HG02642 (cell line): ENCODE results near the gene STXBP2.

Experiments
- ATAC-seq: cut with Tn5 transposase; IDR thresholded peaks from one replicate; pipeline ENCODE4 v1.9.1; 2021; ENCODE audit warnings: mild to moderate bottlenecking; ENCODE audit not compliant: unreplicated experiment, poor library complexity

STXBP2 gene

DNA sequence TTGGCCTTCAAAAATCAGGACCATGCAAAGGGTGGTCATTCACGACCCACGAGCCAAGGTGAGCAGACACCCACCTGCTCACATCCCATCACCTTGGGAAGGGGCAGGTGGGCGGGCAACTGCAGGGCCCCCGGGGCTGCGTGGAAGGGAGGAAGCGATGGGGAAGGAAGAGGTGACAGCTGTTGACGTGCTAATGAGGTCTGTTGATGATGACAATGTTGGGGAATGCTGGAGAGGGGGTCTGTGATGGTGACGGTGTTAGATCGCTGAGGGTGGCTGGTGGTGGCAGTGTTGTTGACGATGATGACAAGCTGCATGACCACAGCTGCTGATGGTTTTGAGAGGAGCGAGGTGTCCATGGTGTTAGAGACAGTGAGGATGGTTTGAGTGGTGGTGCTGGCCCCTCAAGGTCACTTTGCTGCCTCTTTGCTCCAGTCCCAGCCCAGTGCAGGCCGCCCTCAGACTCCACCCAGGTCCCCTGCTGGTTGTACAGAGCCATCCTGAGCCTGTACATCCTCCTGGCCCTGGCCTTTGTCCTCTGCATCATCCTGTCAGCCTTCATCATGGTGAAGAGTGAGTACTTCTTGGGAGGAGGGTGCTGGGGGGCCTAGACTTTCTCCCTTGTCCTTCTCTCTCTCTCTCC, 40.9 kb downstream of the STXBP2 start:
- no peak for ATAC-seq

DNA sequence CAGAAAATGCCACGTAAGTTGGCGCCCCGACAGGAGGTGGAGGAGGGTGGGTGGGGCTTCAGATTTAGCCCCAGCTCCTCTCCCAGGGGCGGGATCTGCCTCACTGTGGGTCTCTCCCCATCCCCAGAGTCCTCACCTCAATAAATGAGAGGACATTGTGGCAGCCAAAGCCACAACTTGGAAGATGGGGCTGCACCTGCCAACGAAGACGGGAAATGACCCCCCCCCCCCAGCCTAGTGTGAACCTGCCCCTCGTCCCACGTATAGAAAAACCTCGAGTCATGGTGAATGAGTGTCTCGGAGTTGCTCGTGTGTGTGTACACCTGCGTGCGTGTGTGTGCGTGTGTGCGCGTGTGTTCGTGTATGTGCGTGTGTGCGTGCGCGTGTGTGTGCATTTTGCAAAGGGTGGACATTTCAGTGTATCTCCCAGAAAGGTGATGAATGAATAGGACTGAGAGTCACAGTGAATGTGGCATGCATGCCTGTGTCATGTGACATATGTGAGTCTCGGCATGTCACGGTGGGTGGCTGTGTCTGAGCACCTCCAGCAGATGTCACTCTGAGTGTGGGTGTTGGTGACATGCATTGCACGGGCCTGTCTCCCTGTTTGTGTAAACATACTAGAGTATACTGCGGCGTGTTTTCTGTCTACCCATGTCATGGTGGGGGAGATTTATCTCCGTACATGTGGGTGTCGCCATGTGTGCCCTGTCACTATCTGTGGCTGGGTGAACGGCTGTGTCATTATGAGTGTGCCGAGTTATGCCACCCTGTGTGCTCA, 42.3 kb downstream of the STXBP2 start:
- ATAC-seq, result no peak

DNA sequence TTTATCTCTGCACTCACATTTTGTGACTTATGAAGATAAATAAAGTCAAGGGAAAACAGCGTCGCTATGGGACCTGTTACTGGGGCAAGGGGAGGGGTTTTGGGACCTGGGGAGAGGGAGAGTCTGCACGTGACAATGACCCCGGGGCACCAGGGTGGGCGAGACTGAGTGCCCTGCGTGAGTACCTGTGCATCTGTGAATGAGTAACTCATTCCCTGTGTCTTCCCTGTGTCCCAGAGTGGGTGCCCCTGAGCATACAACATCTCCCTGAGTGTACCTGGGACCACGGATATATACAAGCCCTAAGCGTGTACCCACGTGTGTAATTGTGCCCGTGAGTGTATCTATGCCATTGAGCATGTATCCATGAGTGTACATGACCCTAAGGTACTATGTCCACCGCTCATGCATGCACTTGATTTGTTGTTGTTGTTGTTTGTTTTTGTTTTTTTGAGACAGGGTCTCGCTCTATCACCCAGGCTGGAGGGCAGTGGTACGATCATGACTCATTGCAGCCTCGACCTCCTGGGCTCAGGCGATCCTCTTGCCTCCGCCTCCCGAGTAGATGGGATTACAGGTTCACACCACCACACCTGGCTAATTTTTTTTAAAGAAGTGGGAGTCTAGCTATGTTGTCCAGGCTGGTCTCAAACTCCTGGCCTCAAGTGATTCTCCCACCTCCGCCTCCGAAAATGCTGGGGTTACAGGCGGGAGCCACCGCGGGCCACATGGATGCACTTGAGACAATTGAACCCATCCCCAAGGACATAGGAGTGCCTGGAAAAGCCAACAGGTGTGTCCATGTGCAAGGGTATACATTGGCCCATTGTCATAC, 43.1 kb downstream of the STXBP2 start:
- no peak for ATAC-seq

DNA sequence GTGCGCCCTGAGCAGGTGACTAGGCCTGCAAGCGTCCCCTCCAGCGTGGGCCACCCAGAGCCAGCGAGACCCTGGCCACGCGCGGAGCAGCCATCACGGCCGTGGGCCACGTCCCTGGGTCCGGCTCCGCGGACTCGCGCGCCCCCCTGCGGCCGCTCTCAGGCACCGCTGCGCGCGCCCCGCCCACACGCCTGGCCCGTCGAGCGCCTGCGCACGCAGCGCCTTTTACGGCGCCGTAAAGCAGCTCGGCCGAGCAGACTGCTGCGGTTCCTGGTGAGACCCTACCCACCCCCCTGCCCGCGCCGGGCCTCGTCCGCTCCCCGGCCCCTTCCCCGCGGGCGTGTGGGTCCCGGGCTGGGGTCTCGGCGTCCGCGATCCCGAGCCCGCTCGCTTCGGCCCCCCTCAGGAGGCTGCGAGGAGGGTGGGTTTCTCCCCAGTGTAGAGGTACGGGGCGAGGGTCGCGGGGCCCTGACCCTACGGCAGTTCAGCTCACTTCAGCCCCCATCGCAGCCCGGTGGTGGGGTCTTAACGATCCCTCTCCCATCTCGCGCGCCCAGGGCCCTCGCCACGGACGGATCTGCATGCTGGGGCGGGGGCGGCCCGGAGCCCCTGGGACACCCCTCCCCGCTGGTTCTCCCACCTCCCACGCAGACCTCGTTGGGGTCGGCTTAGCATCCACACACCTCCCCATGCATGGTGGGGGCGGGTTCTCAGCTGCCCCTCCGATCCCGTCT, 43.9 kb downstream of the STXBP2 start, which contains the start of gene TRAPPC5:
Gene TRAPPC5, plus strand, starts transcription at position 228 of the 734 bp plus-strand sequence. CDS start 1,421 bp downstream, outside the sequence.
- peak; percentile 69 for ATAC-seq

DNA sequence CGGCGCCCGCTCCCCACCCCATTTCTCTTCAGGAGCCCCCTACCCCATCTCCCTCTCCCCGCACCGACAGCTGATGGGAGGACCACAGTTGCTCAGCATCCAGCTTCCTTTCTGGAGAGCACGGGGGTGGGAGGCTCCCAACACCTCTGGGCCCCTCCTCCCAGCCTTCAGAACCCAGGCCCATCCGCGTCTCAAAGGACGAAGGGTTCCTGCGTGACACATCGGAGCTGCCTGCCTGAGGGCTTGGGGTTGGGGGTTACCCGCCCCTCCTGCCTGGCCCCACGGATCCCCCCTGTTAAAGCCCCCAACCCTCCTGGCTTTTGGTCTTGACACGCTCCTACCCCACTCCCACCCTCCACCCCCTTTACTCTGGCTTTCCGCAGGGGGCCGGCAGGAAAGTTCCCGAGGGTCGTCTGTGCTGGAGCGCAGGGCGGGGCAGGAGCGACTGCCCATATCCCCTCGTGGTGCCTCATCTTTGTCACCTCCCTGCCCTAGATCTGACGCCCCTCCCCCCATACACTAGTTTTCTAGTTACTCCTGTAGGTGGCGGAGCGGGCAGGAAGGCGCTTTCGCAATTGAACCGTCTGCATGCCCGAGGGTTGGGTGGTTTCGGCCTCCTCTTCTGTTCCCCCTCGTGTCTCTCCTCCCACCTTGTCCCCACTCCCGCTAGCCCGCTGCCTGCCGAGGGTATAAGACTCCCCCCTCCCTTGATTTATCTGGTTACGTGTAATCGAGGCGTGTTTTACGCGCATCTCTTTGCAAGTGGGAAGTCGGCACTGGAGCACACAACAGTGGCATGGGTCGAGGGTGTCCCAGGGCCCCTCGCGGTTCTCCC, 44.6 kb downstream of the STXBP2 start:
- peak; percentile 18 for ATAC-seq

DNA sequence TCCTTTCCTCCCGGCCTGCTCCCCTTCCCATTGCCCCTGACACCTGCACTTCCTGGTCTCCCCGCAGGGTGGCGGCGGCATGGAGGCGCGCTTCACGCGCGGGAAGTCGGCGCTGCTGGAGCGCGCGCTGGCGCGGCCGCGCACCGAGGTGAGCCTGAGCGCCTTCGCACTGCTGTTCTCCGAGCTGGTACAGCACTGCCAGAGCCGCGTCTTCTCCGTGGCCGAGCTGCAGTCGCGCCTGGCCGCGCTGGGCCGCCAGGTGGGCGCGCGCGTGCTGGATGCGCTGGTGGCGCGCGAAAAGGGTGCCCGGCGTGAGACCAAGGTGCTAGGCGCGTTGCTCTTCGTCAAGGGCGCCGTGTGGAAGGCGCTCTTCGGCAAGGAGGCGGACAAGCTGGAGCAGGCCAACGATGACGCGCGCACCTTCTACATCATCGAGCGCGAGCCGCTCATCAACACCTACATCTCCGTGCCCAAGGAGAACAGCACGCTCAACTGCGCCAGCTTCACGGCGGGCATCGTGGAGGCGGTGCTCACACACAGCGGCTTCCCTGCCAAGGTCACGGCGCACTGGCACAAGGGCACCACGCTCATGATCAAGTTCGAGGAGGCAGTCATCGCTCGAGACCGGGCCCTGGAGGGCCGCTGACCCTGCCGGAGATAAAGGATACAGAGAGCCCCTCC, 45.4 kb downstream of the STXBP2 start:
- no peak for ATAC-seq

DNA sequence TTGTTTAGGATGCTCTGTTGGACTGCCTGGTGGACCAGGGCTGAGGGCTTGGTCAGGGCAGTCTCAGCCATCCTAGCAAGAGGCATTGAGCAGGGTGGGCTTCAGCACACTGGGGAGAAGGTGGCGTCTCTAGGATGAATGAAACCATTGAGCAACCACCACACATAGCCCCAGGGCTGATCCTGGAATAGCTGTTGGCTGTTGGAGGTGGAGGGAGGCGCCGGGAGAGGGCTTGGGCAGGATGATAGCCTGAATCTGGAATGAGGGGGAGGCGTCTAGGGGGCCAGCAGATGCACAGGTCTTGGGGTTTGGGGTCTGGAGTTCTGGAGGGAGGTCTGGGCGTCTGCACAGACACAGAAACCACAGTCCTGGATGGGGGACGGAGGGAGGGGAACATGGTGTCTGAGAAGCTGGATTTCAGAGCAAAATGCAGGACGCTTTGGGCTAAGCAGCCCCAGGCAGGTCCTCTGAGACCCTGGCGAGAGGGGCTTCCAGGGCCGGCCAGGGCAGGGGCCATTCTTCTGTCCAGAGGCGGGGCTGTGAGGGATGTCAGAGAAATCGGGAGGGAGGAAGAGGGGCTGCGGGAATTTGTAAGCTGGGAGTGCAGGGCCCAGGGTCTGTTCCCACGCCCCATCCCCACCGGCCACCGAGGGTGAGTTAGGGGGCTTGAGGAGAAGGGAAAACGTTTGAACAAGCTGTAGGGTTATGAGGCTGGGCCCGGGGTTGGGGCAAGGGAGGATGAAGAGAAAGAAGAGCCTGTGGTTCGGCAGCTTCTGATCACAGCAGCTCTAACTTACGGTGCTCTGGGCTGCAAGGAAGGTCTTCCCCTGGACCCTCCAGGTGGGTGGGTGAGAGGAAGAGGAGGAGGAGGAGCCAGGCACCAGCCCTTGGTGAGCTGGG, 48.9 kb downstream of the STXBP2 start:
- no peak for ATAC-seq

DNA sequence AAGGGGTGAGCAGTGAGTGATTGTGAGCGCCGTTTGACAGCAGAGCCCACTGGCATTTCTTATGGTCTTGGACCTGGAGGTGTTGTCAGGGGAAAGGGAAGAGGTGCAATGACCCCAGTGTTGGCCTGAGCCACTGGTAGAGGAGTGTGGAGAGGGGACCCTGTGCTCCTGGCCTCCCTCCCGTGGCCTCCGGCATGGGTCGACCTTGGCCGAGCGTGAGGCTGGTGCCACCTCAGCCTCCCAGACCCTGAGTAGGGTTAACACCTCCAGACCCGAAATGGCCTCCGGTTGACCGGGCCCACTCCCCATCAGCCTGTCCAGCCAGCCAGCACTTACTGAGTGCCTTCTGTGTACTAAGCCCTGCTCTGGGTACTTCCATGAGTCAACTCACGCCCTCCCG, 50.3 kb downstream of the STXBP2 start:
- no peak for ATAC-seq

DNA sequence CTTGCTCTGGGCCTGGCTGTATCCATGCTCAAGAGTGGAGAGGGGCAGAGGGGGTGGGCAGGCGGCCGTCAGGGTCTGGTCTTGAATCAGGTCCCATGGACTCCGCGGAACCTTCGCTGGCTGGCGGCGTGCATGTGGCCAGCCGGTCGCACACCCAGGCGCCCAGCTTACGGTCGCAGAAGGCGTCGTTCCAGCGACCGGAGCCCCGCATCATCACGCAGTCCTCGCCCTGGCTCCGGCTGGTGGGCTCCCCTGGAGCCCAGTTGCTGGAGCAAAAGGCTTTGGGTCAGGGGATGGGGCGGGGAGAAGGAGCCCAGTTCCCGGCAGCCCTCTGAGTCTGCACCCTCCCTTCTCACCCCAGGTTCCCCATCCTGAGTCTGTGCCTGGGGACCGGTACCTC, 52.3 kb downstream of the STXBP2 start:
- ATAC-seq, result no peak

DNA sequence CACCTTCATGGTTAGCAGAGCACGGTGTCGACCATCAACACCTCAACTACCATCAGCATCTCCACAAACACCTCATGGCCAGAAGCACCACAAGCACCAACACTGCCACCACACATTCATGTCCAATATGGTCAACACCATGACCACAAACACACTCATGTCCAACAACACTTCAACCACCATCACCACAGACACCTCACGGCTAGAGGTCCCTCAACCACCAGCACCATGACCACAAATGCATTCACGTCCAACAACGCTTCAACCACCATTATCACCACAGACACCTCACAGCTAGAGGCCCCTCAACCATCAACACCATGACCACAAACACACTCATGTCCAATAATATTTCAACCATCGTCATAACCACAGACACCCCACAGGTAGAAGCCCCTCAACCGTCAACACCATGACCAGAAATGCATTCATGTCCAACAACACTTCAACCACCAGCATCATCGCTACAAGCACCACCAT, 53.9 kb downstream of the STXBP2 start:
- ATAC-seq, result no peak

DNA sequence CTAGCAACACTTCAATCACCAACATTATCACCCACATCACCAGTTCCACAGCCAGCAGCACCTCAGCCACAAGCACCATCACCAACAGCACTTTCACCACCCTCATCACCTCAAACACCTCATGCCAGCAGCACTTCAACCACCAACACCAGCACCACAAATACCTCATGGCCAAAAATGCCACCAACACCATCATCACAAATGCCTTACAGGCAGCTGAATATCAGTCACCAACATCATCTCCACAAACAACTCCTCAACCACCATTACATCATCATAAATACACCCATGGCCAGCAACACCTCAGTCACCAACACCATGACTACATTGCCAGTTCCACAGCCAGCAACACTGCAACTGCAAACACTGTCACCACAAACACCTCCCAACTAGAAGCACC, 54.6 kb downstream of the STXBP2 start:
- no peak for ATAC-seq

DNA sequence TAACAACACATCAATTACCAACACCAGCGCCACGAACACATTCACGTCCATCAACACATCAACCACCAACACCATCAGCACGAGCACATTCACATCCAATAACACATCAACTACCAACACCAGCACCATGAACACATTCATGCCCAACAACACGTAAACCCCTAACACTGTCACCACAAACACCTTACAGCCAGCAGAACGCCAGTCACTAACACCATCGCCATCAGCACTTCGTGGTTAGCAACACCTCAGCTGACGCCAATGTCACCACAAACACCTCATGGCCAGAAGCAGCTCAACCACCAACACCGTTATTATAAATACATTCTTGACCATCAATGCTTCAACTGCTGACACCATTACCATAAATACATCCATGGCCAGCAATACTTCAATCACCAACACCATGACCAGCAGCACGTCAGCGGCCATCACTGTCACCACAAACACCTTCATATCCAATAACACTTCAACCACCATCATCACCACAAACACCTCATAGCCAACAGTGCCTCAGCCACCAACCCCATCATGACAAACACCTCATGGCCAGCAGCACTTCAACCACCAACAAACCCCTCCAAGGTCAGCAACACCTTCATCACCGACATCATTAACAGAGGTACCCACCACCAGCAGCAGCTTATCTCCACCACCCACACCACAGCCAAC, 55.6 kb downstream of the STXBP2 start:
- no peak for ATAC-seq

DNA sequence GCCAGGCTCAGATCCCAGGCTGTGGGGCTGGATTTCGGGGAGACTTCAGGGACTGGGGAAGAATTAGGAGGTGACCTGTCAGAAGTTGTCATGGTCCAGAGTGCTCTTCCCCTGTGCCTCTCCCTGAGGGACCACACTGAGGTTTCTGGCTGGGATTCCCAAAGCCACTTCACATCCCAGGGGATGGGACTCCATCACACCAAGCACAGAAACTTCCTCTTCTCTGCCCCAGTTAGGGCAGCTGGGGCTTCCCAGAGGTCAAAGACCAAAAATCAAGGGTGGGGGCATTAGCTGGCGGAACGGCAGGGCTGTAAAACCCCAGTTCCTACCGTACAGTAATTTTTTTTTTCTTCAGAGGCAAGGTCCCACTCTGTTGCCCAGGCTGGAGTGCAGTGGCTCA, 57.6 kb downstream of the STXBP2 start:
- no peak for ATAC-seq
